Hepatocyte (in vitro differentiated cells): Measurements from ENCODE around the gene TCFL5.

ENCODE experiments used
- EZH2 ChIP-seq: fragments of 200-600 bp; sonication (generic); IDR thresholded peaks from 2 replicates; pipeline ENCODE4 v1.6.1; 2016; ENCODE audit warnings: antibody characterized with exemption, mild to moderate bottlenecking, borderline replicate concordance
- TF ChIP-seq, protein P1 (sequence below): fragments of 200-600 bp; sonication (generic); IDR thresholded peaks from 2 replicates; pipeline ENCODE4 v1.5.1; 2016; ENCODE audit warnings: antibody characterized with exemption, mild to moderate bottlenecking; ENCODE audit not compliant: poor library complexity

GRCh38 chr20:62836967-62837490 lies 24.6 kb downstream of the TCFL5 start:
- TF ChIP-seq, protein P1, sequence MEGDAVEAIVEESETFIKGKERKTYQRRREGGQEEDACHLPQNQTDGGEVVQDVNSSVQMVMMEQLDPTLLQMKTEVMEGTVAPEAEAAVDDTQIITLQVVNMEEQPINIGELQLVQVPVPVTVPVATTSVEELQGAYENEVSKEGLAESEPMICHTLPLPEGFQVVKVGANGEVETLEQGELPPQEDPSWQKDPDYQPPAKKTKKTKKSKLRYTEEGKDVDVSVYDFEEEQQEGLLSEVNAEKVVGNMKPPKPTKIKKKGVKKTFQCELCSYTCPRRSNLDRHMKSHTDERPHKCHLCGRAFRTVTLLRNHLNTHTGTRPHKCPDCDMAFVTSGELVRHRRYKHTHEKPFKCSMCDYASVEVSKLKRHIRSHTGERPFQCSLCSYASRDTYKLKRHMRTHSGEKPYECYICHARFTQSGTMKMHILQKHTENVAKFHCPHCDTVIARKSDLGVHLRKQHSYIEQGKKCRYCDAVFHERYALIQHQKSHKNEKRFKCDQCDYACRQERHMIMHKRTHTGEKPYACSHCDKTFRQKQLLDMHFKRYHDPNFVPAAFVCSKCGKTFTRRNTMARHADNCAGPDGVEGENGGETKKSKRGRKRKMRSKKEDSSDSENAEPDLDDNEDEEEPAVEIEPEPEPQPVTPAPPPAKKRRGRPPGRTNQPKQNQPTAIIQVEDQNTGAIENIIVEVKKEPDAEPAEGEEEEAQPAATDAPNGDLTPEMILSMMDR, result no peak
- TF ChIP-seq EZH2, result no peak
